ENCODE measurements around the gene RNF144B.

GRCh38 chr6:18441251-18441979, 54.3 kb downstream of the RNF144B start:
- TF ChIP-seq, protein P1, sequence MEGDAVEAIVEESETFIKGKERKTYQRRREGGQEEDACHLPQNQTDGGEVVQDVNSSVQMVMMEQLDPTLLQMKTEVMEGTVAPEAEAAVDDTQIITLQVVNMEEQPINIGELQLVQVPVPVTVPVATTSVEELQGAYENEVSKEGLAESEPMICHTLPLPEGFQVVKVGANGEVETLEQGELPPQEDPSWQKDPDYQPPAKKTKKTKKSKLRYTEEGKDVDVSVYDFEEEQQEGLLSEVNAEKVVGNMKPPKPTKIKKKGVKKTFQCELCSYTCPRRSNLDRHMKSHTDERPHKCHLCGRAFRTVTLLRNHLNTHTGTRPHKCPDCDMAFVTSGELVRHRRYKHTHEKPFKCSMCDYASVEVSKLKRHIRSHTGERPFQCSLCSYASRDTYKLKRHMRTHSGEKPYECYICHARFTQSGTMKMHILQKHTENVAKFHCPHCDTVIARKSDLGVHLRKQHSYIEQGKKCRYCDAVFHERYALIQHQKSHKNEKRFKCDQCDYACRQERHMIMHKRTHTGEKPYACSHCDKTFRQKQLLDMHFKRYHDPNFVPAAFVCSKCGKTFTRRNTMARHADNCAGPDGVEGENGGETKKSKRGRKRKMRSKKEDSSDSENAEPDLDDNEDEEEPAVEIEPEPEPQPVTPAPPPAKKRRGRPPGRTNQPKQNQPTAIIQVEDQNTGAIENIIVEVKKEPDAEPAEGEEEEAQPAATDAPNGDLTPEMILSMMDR (IDR thresholded peaks at IDR 0.05), result no peak
- no peak for TF ChIP-seq POLR2A (IDR thresholded peaks at IDR 0.05)

All from thyroid gland (tissue), 4 donors.